Measurements from ENCODE around the gene HOXD4.

- TF ChIP-seq ZNF558 (tag by site-specific recombination; IDR thresholded peaks at IDR 0.05) (no peak), ZNF629 (tag by site-specific recombination; IDR thresholded peaks at IDR 0.05) (no peak), ZNF362 (tag by site-specific recombination; IDR thresholded peaks at IDR 0.05) (no peak), ZBTB11 (tag by site-specific recombination; conservative IDR thresholded peaks at IDR 0.05; ENCODE audit: low read depth) (no peak), ZXDB (tag by site-specific recombination; IDR thresholded peaks at IDR 0.05) (no peak), CTCF (tag by site-specific recombination; IDR thresholded peaks at IDR 0.05) (no peak), ZNF423 (tag by site-specific recombination; IDR thresholded peaks at IDR 0.05) (no peak), ZNF146 (tag by site-specific recombination; IDR thresholded peaks at IDR 0.05) (no peak), ZNF223 (tag by site-specific recombination; IDR thresholded peaks at IDR 0.05) (no peak), ZIC2 (tag by site-specific recombination; IDR thresholded peaks at IDR 0.05) (no peak), ZFP69B (tag by site-specific recombination; IDR thresholded peaks at IDR 0.05) (no peak), ZNF785 (tag by site-specific recombination; IDR thresholded peaks at IDR 0.05) (no peak), REST (tag by site-specific recombination; IDR thresholded peaks at IDR 0.05) (no peak)
Observed at GRCh38 chr2:176169711-176170110, 18.4 kb downstream of the HOXD4 start.
